Measurements from ENCODE around the gene FMN1.

FMN1 gene

GRCh38 chr15:32718227-32718820 is 476.2 kb downstream of the FMN1 start:
- no peak for TF ChIP-seq CTCF (IDR thresholded peaks at IDR 0.05; ENCODE audit: low read depth, low read length)
- H3K4me3 ChIP-seq (ENCODE audit: low read depth, low read length) = peak overlapping the region; percentile 86

- H3K4me3 ChIP-seq (ENCODE audit: low read depth, low read length) = peak within 1 kb of the TSS; percentile 86
- TF ChIP-seq CTCF (IDR thresholded peaks at IDR 0.05; ENCODE audit: low read depth, low read length) = no peak
Observed at GRCh38 chr15:32717426-32718226, 476.9 kb downstream of the FMN1 start, which contains the start of gene GREM1. Gene GREM1, plus strand, starts transcription at chr15:32718004. Its CDS starts 12,687 bp downstream, at chr15:32730691.

GRCh38 chr15:32716915-32717425 is 477.5 kb downstream of the FMN1 start:
- H3K4me3 ChIP-seq (ENCODE audit: low read depth, low read length) = peak overlapping the region; percentile 86
- TF ChIP-seq CTCF (IDR thresholded peaks at IDR 0.05; ENCODE audit: low read depth, low read length) = no peak

GRCh38 chr15:32716216-32716914 is 478.1 kb downstream of the FMN1 start:
- TF ChIP-seq CTCF (IDR thresholded peaks at IDR 0.05; ENCODE audit: low read depth, low read length) = no peak
- H3K4me3 ChIP-seq (ENCODE audit: low read depth, low read length) = peak overlapping the region; percentile 86; the same call in 1 of the 2 replicates

Data from WI38 (cell line).